Lung (tissue), 12 donors: ENCODE data around the gene SLC8A2. TPM values are rescaled to one million over a fixed set of nuclear protein-coding genes. Genes with fewer than 3 reads are reported as not detected.

ENCODE experiments used
- ATAC-seq: fragments of 200-7000 bp; cut with Tn5 transposase; one replicate; pipeline ENCODE4 v1.9.1; 2020; ENCODE audit warnings: moderate number of reproducible peaks; ENCODE audit not compliant: insufficient read depth, low FRiP score
- DNase-seq, 3 donors: peaks; one replicate each; pipeline ENCODE4 v3.0.0-alpha.2; 2013 to 2017
- H3K27ac ChIP-seq, 2 donors: one replicate each; pipeline ENCODE4 v1.5.1; 2013; ENCODE audit warnings: mild to moderate bottlenecking in 2 of 2, moderate library complexity in 2 of 2, control low read depth in 1 of 2, inconsistent platforms in 1 of 2, low read depth in 1 of 2, low read length in 1 of 2
- H3K27me3 ChIP-seq, 3 donors: one replicate each; pipeline ENCODE4 v1.5.1; 2013; ENCODE audit warnings: low read length in 2 of 3; ENCODE audit not compliant: control insufficient read depth in 3 of 3, insufficient read depth in 3 of 3
- H3K36me3 ChIP-seq, 4 donors: one replicate each; pipeline ENCODE4 v1.5.1; 2013; ENCODE audit warnings: low read length in 4 of 4, mild to moderate bottlenecking in 1 of 4, moderate library complexity in 1 of 4; ENCODE audit not compliant: control insufficient read depth in 4 of 4, insufficient read depth in 4 of 4
- H3K4me1 ChIP-seq, 5 donors: one replicate each; pipeline ENCODE4 v1.5.1; 2013; ENCODE audit warnings: low read length in 5 of 5, mild to moderate bottlenecking in 2 of 5, moderate library complexity in 1 of 5; ENCODE audit not compliant: control insufficient read depth in 5 of 5, insufficient read depth in 5 of 5
- H3K4me3 ChIP-seq: one replicate; pipeline ENCODE4 v1.5.1; 2013; ENCODE audit warnings: mild to moderate bottlenecking, control low read depth, moderate library complexity
- H3K9ac ChIP-seq, 2 donors: one replicate each; pipeline ENCODE4 v1.5.1; 2013; ENCODE audit warnings: low read length in 2 of 2, control low read depth in 1 of 2; ENCODE audit not compliant: insufficient read depth in 1 of 2
- H3K9me3 ChIP-seq, 4 donors: one replicate each; pipeline ENCODE4 v1.5.1; 2013; ENCODE audit warnings: low read length in 3 of 4, mild to moderate bottlenecking in 1 of 4, moderate library complexity in 1 of 4; ENCODE audit not compliant: control insufficient read depth in 4 of 4, insufficient read depth in 3 of 4
- WGBS, 2 donors: extraction: QIAGEN DNeasy Blood & Tissue Kit; methylation state at CpG; one replicate each; pipeline ENCODE4 v1.1.7; 2013; 5-methylcytosine and 5-hydroxymethylcytosine counted together
- polyA plus RNA-seq, 2 donors: library from polyadenylated mRNA; stranded (reverse); fragments of 200-250 nt; gene quantifications; one replicate each; pipeline ENCODE4 v1.2.1, GENCODE V29; 2013
- total RNA-seq, 2 donors: library from RNA; depleted of rRNA in 1 of 2; stranded (reverse); fragments of >200 nt in 1 of 2; gene quantifications; one replicate each; pipeline ENCODE4 v1.2.1, GENCODE V29; 2014 to 2021
- TF ChIP-seq, protein P1 (sequence below): IDR thresholded peaks from 2 replicates; pipeline ENCODE4 v1.5.1; 2012; ENCODE audit warnings: mild to moderate bottlenecking; ENCODE audit errors: control extremely low read depth, extremely low read depth
- donor health status: control.
- donor health status: control.
- donor health status: Bipolar disorder and iron deficiency.
- donor health status: healthy.
- donor health status: DM: yes; HTN: yes; CAD: no.

SLC8A2 gene
- total and polyA plus RNA-seq, 4 donors = 0.10 to 0.26 (median 0.15) TPM

DNA sequence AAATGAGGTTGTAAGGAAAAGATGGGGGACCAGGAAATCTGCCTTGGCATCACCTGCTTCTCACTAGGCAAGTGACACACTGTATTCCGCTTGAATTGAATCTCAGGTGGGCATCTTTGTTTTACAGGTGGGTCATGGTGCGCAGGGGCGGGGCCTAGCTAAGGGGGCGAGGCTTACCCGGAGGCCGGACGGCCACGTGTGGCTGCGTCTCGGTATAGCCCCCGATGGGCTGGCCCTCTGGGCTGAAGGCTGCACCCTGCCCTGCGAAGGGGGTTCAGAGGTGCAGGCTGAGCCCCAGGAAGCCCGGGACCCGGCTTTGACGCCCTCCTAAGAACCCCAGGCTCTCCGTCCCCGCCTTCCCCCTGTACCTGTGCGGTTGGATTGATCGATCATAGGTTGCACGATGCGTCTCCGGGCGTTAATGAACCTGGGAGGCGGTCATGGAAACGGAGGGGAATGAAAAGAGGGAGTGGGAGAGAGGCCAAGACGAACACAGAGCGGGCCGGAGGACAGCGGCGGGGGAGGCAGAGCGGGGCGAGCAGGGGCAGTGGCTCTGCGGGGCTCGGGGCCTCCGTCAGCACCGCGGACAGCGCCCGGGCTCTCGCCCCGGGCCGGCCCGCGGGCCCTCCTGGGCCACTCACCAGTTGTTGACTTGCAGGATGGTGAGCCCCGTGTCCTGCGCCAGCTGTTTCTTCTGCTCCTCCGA, 64.8 kb downstream of the SLC8A2 start:
- Histone ChIP-seq H3K27ac (no peak overlapping the region), H3K9ac (no peak overlapping the region), H3K27me3 (no peaks in the 10 kb centered on the region), H3K4me1 (no peaks in the 10 kb centered on the region), H3K36me3 (peaks cover 0 to 6% (median 0%) of the 10 kb centered on the region in 4 donors), H3K9me3 (peaks cover 0 to 9% (median 0%) of the 10 kb centered on the region in 4 donors), H3K4me3 (no peak overlapping the region)
- DNase-seq = peak; percentile 42 to 63 (median 55)
- no peak for ATAC-seq
- WGBS, 2 donors = 9 to 17% methylated on average over 45 to 47 of the region's 47 CpGs
- TF ChIP-seq, protein P1, sequence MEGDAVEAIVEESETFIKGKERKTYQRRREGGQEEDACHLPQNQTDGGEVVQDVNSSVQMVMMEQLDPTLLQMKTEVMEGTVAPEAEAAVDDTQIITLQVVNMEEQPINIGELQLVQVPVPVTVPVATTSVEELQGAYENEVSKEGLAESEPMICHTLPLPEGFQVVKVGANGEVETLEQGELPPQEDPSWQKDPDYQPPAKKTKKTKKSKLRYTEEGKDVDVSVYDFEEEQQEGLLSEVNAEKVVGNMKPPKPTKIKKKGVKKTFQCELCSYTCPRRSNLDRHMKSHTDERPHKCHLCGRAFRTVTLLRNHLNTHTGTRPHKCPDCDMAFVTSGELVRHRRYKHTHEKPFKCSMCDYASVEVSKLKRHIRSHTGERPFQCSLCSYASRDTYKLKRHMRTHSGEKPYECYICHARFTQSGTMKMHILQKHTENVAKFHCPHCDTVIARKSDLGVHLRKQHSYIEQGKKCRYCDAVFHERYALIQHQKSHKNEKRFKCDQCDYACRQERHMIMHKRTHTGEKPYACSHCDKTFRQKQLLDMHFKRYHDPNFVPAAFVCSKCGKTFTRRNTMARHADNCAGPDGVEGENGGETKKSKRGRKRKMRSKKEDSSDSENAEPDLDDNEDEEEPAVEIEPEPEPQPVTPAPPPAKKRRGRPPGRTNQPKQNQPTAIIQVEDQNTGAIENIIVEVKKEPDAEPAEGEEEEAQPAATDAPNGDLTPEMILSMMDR = no peak

DNA sequence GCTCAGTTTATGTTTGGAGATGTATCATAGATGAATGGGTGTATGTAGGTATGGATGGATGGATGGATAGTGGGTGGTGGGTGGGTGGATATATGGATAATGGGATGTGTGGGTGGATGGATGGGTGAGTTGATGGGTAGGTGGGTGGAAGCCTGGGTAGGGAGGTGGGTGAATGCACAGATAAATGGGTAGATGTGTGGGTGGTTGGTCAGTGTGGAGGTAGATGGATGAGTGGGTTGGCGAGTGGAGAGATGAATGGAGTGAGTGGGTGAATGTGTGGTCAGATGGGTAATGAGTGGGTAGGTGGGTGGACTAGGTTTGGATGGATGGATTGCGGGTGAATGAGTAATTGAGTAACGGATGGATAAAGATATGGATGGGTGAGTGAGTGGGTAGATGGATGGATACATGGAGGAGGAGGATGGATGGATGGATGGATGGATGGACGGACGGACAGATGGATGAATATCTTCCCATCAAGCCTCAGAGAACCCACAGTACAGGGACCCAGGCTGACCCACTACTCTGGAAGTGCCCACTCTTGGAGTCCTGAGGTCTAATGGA, 65.8 kb downstream of the SLC8A2 start:
- DNase-seq (no peak), ATAC-seq (no peak)
- Histone ChIP-seq H3K9me3 (peaks cover 0 to 9% (median 0%) of the 10 kb centered on the region in 4 donors), H3K27me3 (no peaks in the 10 kb centered on the region), H3K36me3 (peaks cover 0 to 6% (median 0%) of the 10 kb centered on the region in 4 donors), H3K27ac (no peak overlapping the region), H3K4me3 (no peak overlapping the region), H3K9ac (no peak overlapping the region), H3K4me1 (no peaks in the 10 kb centered on the region)
- TF ChIP-seq, protein P1 = no peak
- WGBS, 2 donors = 80 to 96% methylated on average over 5 of the region's 5 CpGs

DNA sequence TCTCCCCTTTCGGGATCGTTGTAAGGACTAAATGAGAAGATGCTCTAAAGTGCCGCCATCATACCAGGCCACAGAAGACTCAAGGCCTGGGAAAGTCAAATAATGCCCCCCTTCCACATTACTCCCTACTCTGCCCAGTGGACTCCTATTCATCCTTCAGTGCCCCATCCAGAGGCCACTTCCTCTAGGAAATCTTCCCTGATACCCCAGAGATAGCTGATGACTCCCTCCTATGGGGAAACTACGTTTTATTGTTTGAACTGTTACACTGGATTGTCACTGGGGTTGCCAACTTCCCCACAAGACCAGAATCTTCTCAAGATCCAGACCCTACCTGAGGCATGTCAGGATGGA, 66.5 kb downstream of the SLC8A2 start:
- no peak overlapping the region for H3K9ac ChIP-seq
- DNase-seq = no peak
- TF ChIP-seq, protein P1 = no peak
- ATAC-seq = no peak
- no peak overlapping the region for H3K4me3 ChIP-seq
- H3K27me3 ChIP-seq = no peaks in the 10 kb centered on the region
- no peak overlapping the region for H3K27ac ChIP-seq
- WGBS, 2 donors = 86 to 93% methylated on average over 4 of the region's 4 CpGs
- no peaks in the 10 kb centered on the region for H3K4me1 ChIP-seq
- peaks cover 0 to 9% (median 0%) of the 10 kb centered on the region in 4 donors for H3K9me3 ChIP-seq
- H3K36me3 ChIP-seq = peaks cover 0 to 6% (median 0%) of the 10 kb centered on the region in 4 donors
